Measurements from ENCODE around the gene MED25. TPM values are rescaled to one million over a fixed set of nuclear protein-coding genes. Genes with fewer than 3 reads are reported as not detected.

Gene MED25
- total and polyA plus RNA-seq, 2 of the 8 experiments (the other 6 are each of a cell fraction or from before 2014, with no cell fraction given) = 21.6 to 71.4 TPM

DNA sequence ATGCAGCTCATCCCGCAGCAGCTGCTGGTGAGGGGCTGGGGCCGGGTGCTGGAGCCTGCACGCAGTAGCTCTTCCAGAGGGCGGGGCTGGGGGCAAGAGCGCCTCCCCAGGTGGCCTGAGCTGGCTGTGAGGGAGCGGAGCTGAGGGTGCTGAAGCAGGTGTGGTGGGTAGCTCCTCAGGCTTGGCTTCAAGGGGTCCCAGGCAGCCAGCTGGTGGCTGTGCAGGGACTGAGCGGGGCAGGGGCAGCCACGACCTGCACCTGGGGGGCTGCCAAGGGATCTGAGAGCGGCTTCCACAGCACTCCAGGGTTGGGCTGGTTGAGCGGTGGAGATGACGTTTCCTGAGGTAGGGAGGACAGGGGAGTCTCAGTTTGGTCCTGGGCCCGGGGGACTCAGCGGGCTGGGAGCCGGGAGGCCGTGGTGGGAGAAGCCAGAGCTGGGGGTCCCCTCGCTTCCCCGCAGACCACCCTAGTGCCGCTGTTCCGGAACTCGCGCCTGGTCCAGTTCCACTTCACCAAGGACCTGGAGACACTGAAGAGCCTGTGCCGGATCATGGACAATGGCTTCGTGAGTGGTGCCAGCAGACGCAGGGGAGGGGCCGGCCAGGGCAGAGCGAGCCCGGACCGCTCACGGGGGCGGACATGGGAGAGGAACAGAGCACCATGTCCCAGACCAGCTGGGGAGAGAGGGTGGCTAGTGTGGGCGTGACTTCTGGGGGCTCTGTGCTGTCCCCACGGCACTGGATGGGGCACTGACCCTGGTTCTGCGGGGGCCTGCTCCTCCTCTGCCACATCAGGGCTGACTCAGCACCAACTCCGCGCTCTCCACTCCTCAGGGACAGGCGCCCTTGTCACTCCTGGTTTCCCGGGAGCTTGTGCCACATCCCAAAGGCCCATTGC is 40.2 kb downstream of the MED25 start (continued):
- TF ChIP-seq POU5F1 (IDR thresholded peaks at IDR 0.05; ENCODE audit: low read depth, low read length) = no peak
- no peak for TF ChIP-seq YY1 (IDR thresholded peaks at IDR 0.05; ENCODE audit: low read depth, low read length)
- TF ChIP-seq TCF12 (IDR thresholded peaks at IDR 0.05; ENCODE audit: low read depth, low read length) = no peak
- no peak for TF ChIP-seq RBBP5 (IDR thresholded peaks at IDR 0.05; ENCODE audit: borderline replicate concordance, low read depth, low read length)
- TF ChIP-seq SAP30 (IDR thresholded peaks at IDR 0.05; ENCODE audit: insufficient read depth, insufficient replicate concordance, low read length) = no peak
- TF ChIP-seq POLR2AphosphoS5 (IDR thresholded peaks at IDR 0.05; ENCODE audit: low read depth, low read length) = peak; percentile 85; the same call in 1 of the 2 replicates
- TF ChIP-seq KDM5A (IDR thresholded peaks at IDR 0.05; ENCODE audit: low read length) = no peak
- no peak for TF ChIP-seq KDM4A (IDR thresholded peaks at IDR 0.05; ENCODE audit: low read depth, low read length, severe bottlenecking)
- peak in 1 of 2 experiments; percentile 67; a peak in 2 of 3 replicates for TF ChIP-seq POLR2A (IDR thresholded peaks at IDR 0.05; ENCODE audit: control extremely low read depth in 1 of 2, low read depth in 2 of 2, low read length in 2 of 2)
